ENCODE measurements around the gene THSD7B. TPM values are rescaled to one million over a fixed set of nuclear protein-coding genes. Genes with fewer than 3 reads are reported as not detected.
"Not testable (repeated sequence)": the region's sequence is repeated elsewhere in the genome, so short reads cannot be mapped to it uniquely, and the experiment has no call there.

The THSD7B gene
- total RNA-seq, 1 donor from 2014 or later = not detected

- Mint-ChIP-seq H3K27me3 (ENCODE audit: unreplicated experiment) (no peaks in the 10 kb centered on the region), H3K4me3 (ENCODE audit: unreplicated experiment) (no peak overlapping the region), H3K9me3 (ENCODE audit: unreplicated experiment) (no peaks in the 10 kb centered on the region), H3K4me1 (ENCODE audit: unreplicated experiment) (no peaks in the 10 kb centered on the region), H3K27ac (ENCODE audit: unreplicated experiment) (no peak overlapping the region), H3K36me3 (ENCODE audit: unreplicated experiment) (no peaks in the 10 kb centered on the region)
- no peak for TF ChIP-seq CTCF (IDR thresholded peaks at IDR 0.05)
- no peak for DNase-seq (ENCODE audit: extremely low spot score, unreplicated experiment)
These were observed 537.6 kb downstream of the THSD7B start for GRCh38 chr2:137302957-137303356.

GRCh38 chr2:137316075-137316474, 550.7 kb downstream of the THSD7B start:
- H3K4me3 Mint-ChIP-seq (ENCODE audit: unreplicated experiment) = no peak overlapping the region
- peaks cover 3% of the 10 kb centered on the region for H3K27me3 Mint-ChIP-seq (ENCODE audit: unreplicated experiment)
- no peaks in the 10 kb centered on the region for H3K36me3 Mint-ChIP-seq (ENCODE audit: unreplicated experiment)
- no peaks in the 10 kb centered on the region for H3K9me3 Mint-ChIP-seq (ENCODE audit: unreplicated experiment)
- H3K27ac Mint-ChIP-seq (ENCODE audit: unreplicated experiment) = no peak overlapping the region
- TF ChIP-seq CTCF (IDR thresholded peaks at IDR 0.05) = no peak
- DNase-seq (ENCODE audit: extremely low spot score, unreplicated experiment) = no peak
- no peaks in the 10 kb centered on the region for H3K4me1 Mint-ChIP-seq (ENCODE audit: unreplicated experiment)

GRCh38 chr2:137321566-137321965, 556.2 kb downstream of the THSD7B start:
- no peaks in the 10 kb centered on the region for H3K9me3 Mint-ChIP-seq (ENCODE audit: unreplicated experiment)
- peaks cover 18% of the 10 kb centered on the region for H3K27me3 Mint-ChIP-seq (ENCODE audit: unreplicated experiment)
- DNase-seq (ENCODE audit: extremely low spot score, unreplicated experiment) = no peak
- H3K4me3 Mint-ChIP-seq (ENCODE audit: unreplicated experiment) = no peak overlapping the region
- no peak for TF ChIP-seq CTCF (IDR thresholded peaks at IDR 0.05)
- no peak overlapping the region for H3K27ac Mint-ChIP-seq (ENCODE audit: unreplicated experiment)
- H3K4me1 Mint-ChIP-seq (ENCODE audit: unreplicated experiment) = no peaks in the 10 kb centered on the region
- H3K36me3 Mint-ChIP-seq (ENCODE audit: unreplicated experiment) = no peaks in the 10 kb centered on the region

- H3K4me1 Mint-ChIP-seq (ENCODE audit: unreplicated experiment) = peaks cover 15% of the 10 kb centered on the region
- not testable (repeated sequence) for H3K36me3 Mint-ChIP-seq (ENCODE audit: unreplicated experiment); H3K9me3 Mint-ChIP-seq (ENCODE audit: unreplicated experiment); H3K4me3 Mint-ChIP-seq (ENCODE audit: unreplicated experiment); H3K27me3 Mint-ChIP-seq (ENCODE audit: unreplicated experiment); DNase-seq (ENCODE audit: extremely low spot score, unreplicated experiment); H3K27ac Mint-ChIP-seq (ENCODE audit: unreplicated experiment)
These were observed 566.2 kb downstream of the THSD7B start for GRCh38 chr2:137331562-137331961.

- no peak for TF ChIP-seq CTCF (IDR thresholded peaks at IDR 0.05)
- H3K27me3 Mint-ChIP-seq (ENCODE audit: unreplicated experiment) = peaks cover 5% of the 10 kb centered on the region
- no peak overlapping the region for H3K4me3 Mint-ChIP-seq (ENCODE audit: unreplicated experiment)
- peak overlapping the region; percentile 68 for H3K27ac Mint-ChIP-seq (ENCODE audit: unreplicated experiment)
- no peaks in the 10 kb centered on the region for H3K9me3 Mint-ChIP-seq (ENCODE audit: unreplicated experiment)
- no peak for DNase-seq (ENCODE audit: extremely low spot score, unreplicated experiment)
- H3K4me1 Mint-ChIP-seq (ENCODE audit: unreplicated experiment) = peaks cover 15% of the 10 kb centered on the region
- H3K36me3 Mint-ChIP-seq (ENCODE audit: unreplicated experiment) = no peaks in the 10 kb centered on the region
These were observed 568.2 kb downstream of the THSD7B start for GRCh38 chr2:137333386-137334165.

Data from osteocyte (in vitro differentiated cells).